ENCODE data around the gene PDPN.

GRCh38 chr1:13597166-13597565 is 13.5 kb downstream of the PDPN start:
- TF ChIP-seq CTCF (IDR thresholded peaks at IDR 0.05), result no peak
- no peak for TF ChIP-seq POLR2A (IDR thresholded peaks at IDR 0.05)
- no peak for TF ChIP-seq EP300 (IDR thresholded peaks at IDR 0.05)
- TF ChIP-seq POLR2AphosphoS5 (IDR thresholded peaks at IDR 0.05), result no peak
